Neuronal stem cell (in vitro differentiated cells): ENCODE data around the gene AFTPH.
A peak's percentile ranks its signal among the peaks of the same experiment; 100 is the strongest.

Experiments used
- DNase-seq: peaks from one replicate; pipeline ENCODE4 v3.0.0-alpha.2; 2013; ENCODE audit warnings: low spot score
- H2AFZ ChIP-seq: one replicate; pipeline ENCODE4 v1.6.1; 2013; ENCODE audit warnings: mild to moderate bottlenecking, low read length, inconsistent platforms
- H2AK5ac ChIP-seq: 2 replicates; pipeline ENCODE4 v1.6.1; 2013; ENCODE audit warnings: low read depth, mild to moderate bottlenecking, inconsistent platforms, low read length, moderate library complexity, mixed read lengths
- H2BK120ac ChIP-seq: 2 replicates; pipeline ENCODE4 v1.6.1; 2013; ENCODE audit warnings: low read depth, mild to moderate bottlenecking, inconsistent platforms, low read length, moderate library complexity, mixed read lengths
- H2BK12ac ChIP-seq: one replicate; pipeline ENCODE4 v1.6.1; 2013; ENCODE audit warnings: low read length, inconsistent platforms
- H2BK15ac ChIP-seq: 2 replicates; pipeline ENCODE4 v1.6.1; 2013; ENCODE audit warnings: mild to moderate bottlenecking, low read length, inconsistent platforms, mixed read lengths
- H2BK5ac ChIP-seq: one replicate; pipeline ENCODE4 v1.6.1; 2013; ENCODE audit warnings: inconsistent platforms, mild to moderate bottlenecking, low read length, moderate library complexity
- H3K14ac ChIP-seq: one replicate; pipeline ENCODE4 v1.6.1; 2013; ENCODE audit warnings: low read length, inconsistent platforms
- H3K18ac ChIP-seq: 2 replicates; pipeline ENCODE4 v1.6.1; 2013; ENCODE audit warnings: low read length, inconsistent platforms
- H3K23ac ChIP-seq: 2 replicates; pipeline ENCODE4 v1.6.1; 2013; ENCODE audit warnings: low read depth, mild to moderate bottlenecking, mixed read lengths, low read length, inconsistent platforms; ENCODE audit not compliant: poor library complexity
- H3K27ac ChIP-seq: replicated peaks from 3 replicates; pipeline ENCODE4 v1.5.1; 2013; ENCODE audit warnings: low read length, inconsistent platforms
- H3K27me3 ChIP-seq, 3 experiments: 2 replicates each; pipeline ENCODE4 v1.6.1; 2013; ENCODE audit warnings: low read length in 3 of 3, mild to moderate bottlenecking in 2 of 3, inconsistent platforms in 1 of 3, low read depth in 1 of 3, mixed read lengths in 1 of 3, moderate library complexity in 1 of 3; ENCODE audit not compliant: control insufficient read depth in 3 of 3, insufficient read depth in 3 of 3
- H3K36me3 ChIP-seq, 2 donors: replicated peaks in 1 of 2; 2 replicates each; pipeline ENCODE4 v1.6.1; 2013; ENCODE audit warnings: low read length in 2 of 2; ENCODE audit not compliant: control insufficient read depth in 2 of 2, insufficient read depth in 2 of 2
- H3K4ac ChIP-seq: 2 replicates; pipeline ENCODE4 v1.6.1; 2013; ENCODE audit warnings: inconsistent platforms, mild to moderate bottlenecking, low read length, moderate library complexity
- H3K4me1 ChIP-seq, 2 donors: 1 replicate in 1 of 2; 2 replicates in 1 of 2; pipeline ENCODE4 v1.6.1; 2013; ENCODE audit warnings: low read length in 2 of 2, low read depth in 1 of 2; ENCODE audit not compliant: control insufficient read depth in 2 of 2, insufficient read depth in 1 of 2
- H3K4me2 ChIP-seq: one replicate; pipeline ENCODE4 v1.6.1; 2013; ENCODE audit warnings: mild to moderate bottlenecking, low read length, inconsistent platforms; ENCODE audit not compliant: insufficient read depth, poor library complexity, severe bottlenecking
- H3K4me3 ChIP-seq, 2 donors: 2 replicates each; pipeline ENCODE4 v1.5.1; 2013; ENCODE audit warnings: low read length in 2 of 2, mild to moderate bottlenecking in 2 of 2, inconsistent platforms in 1 of 2, moderate library complexity in 1 of 2
- H3K79me1 ChIP-seq: one replicate; pipeline ENCODE4 v1.6.1; 2013; ENCODE audit warnings: low read depth, mild to moderate bottlenecking, inconsistent platforms, low read length, moderate library complexity
- H3K9ac ChIP-seq: one replicate; pipeline ENCODE4 v1.6.1; 2013; ENCODE audit warnings: mild to moderate bottlenecking, low read depth, low read length, inconsistent platforms; ENCODE audit not compliant: poor library complexity
- H3K9me3 ChIP-seq, 2 donors: replicated peaks in 1 of 2; 2 replicates each; pipeline versions ENCODE3 to v1.6.1; 2013; ENCODE audit warnings: low read length in 2 of 2, mild to moderate bottlenecking in 2 of 2, inconsistent platforms in 1 of 2, low read depth in 1 of 2, mixed read lengths in 1 of 2, moderate library complexity in 1 of 2; ENCODE audit not compliant: control insufficient read depth in 2 of 2, insufficient read depth in 1 of 2
- H4K8ac ChIP-seq: one replicate; pipeline ENCODE4 v1.6.1; 2013; ENCODE audit warnings: low read depth, mild to moderate bottlenecking, inconsistent platforms, low read length, moderate library complexity
- H4K91ac ChIP-seq: one replicate; pipeline ENCODE4 v1.6.1; 2013; ENCODE audit warnings: low read length, low read depth, mild to moderate bottlenecking, inconsistent platforms; ENCODE audit not compliant: poor library complexity
- WGBS, 2 donors: extraction: QIAGEN DNeasy Blood & Tissue Kit; methylation state at CpG; one replicate each; pipeline ENCODE4 v1.1.7; 2013; ENCODE audit warnings: missing lambda C conversion rate in 2 of 2, mixed read lengths in 1 of 2; ENCODE audit not compliant: insufficient read length in 2 of 2, insufficient replicate concordance in 1 of 2; ENCODE audit errors: extremely low coverage in 2 of 2; 5-methylcytosine and 5-hydroxymethylcytosine counted together

AFTPH gene

GRCh38 chr2:64626963-64627760 lies 103.0 kb downstream of the AFTPH start:
- Histone ChIP-seq H2BK12ac (peak overlapping the region; percentile 85), H3K4me2 (no peak overlapping the region), H3K9me3 (no peaks in the 10 kb centered on the region), H3K4ac (peak overlapping the region; percentile 24), H2AK5ac (peak overlapping the region; percentile 72), H2BK5ac (peak overlapping the region; percentile 76), H2BK15ac (peak overlapping the region; percentile 60), H2AFZ (peak overlapping the region; percentile 73), H3K27ac (peak overlapping the region; percentile 55), H3K36me3 (peaks cover 5 to 12% of the 10 kb centered on the region in 2 donors), H4K8ac (no peak overlapping the region), H3K9ac (peak overlapping the region; percentile 21), H2BK120ac (peak overlapping the region; percentile 85), H3K4me1 (peaks cover 22 to 28% of the 10 kb centered on the region in 2 donors), H3K23ac (no peak overlapping the region), H3K4me3 (peak overlapping the region in 1 of 2 donors; percentile 21), H3K14ac (no peak overlapping the region), H4K91ac (no peak overlapping the region), H3K18ac (peak overlapping the region; percentile 97), H3K27me3 (no peaks in the 10 kb centered on the region), H3K79me1 (peaks cover 2% of the 10 kb centered on the region)
- no CpG with 5 or more reads among the region's 27 CpGs for WGBS, 2 donors
- no peak for DNase-seq

GRCh38 chr2:64627860-64628841 lies 104.0 kb downstream of the AFTPH start:
- Histone ChIP-seq H4K91ac (no peak overlapping the region), H4K8ac (no peak overlapping the region), H3K14ac (no peak overlapping the region), H2BK5ac (peak overlapping the region; percentile 76), H3K4me3 (no peak overlapping the region), H3K4me1 (peaks cover 21 to 25% of the 10 kb centered on the region in 2 donors), H2AK5ac (peak overlapping the region; percentile 72), H3K27ac (peak overlapping the region; percentile 51), H3K36me3 (peaks cover 5 to 17% of the 10 kb centered on the region in 2 donors), H3K23ac (no peak overlapping the region), H3K9ac (no peak overlapping the region), H3K4me2 (no peak overlapping the region), H2BK15ac (peak overlapping the region; percentile 60), H3K27me3 (no peaks in the 10 kb centered on the region), H2BK12ac (no peak overlapping the region), H2AFZ (peak overlapping the region; percentile 73), H3K4ac (no peak overlapping the region), H3K18ac (peak overlapping the region; percentile 6), H3K9me3 (no peaks in the 10 kb centered on the region), H3K79me1 (peaks cover 2% of the 10 kb centered on the region), H2BK120ac (peak overlapping the region; percentile 3)
- no CpG with 5 or more reads among the region's 14 CpGs for WGBS, 2 donors
- DNase-seq, result no peak

GRCh38 chr2:64629329-64629781 lies 105.2 kb downstream of the AFTPH start:
- H3K27me3 ChIP-seq, result no peaks in the 10 kb centered on the region
- no peak overlapping the region for H3K27ac ChIP-seq
- H3K23ac ChIP-seq, result no peak overlapping the region
- no peak overlapping the region for H2BK5ac ChIP-seq
- WGBS, 2 donors, result no CpG with 5 or more reads among the region's 10 CpGs
- no peak overlapping the region for H4K8ac ChIP-seq
- no peak overlapping the region for H2AFZ ChIP-seq
- H3K14ac ChIP-seq, result no peak overlapping the region
- no peak overlapping the region for H3K4ac ChIP-seq
- DNase-seq, result no peak
- H3K9me3 ChIP-seq, result no peaks in the 10 kb centered on the region
- H2AK5ac ChIP-seq, result peak overlapping the region; percentile 56
- H3K36me3 ChIP-seq, result peaks cover 9 to 28% of the 10 kb centered on the region in 2 donors
- H2BK12ac ChIP-seq, result no peak overlapping the region
- no peak overlapping the region for H3K4me2 ChIP-seq
- peak overlapping the region; percentile 16 for H2BK15ac ChIP-seq
- no peak overlapping the region for H4K91ac ChIP-seq
- H3K79me1 ChIP-seq, result peaks cover 2% of the 10 kb centered on the region
- no peak overlapping the region for H3K18ac ChIP-seq
- no peak overlapping the region for H2BK120ac ChIP-seq
- H3K9ac ChIP-seq, result peak overlapping the region; percentile 24
- peaks cover 22 to 36% of the 10 kb centered on the region in 2 donors for H3K4me1 ChIP-seq
- no peak overlapping the region for H3K4me3 ChIP-seq
